RPMI7951 (cell line): ENCODE data around the gene CIROP. TPM values are rescaled to one million over a fixed set of nuclear protein-coding genes. Genes with fewer than 3 reads are reported as not detected.
A peak's percentile ranks its signal among the peaks of the same experiment; 100 is the strongest.

Experiments
- DNase-seq: peaks from one replicate; pipeline ENCODE4 v3.0.0-alpha.2; 2012; ENCODE audit warnings: low read depth
- total RNA-seq: library from RNA; depleted of rRNA; stranded (reverse); fragments of >200 nt; shearing (Covaris generic); gene quantifications from 2 replicates; pipeline ENCODE4 v1.2.3, GENCODE V29; 2014

The CIROP gene
- total RNA-seq, 1 experiment from 2014 or later: not detected

GRCh38 chr14:23067847-23068788 is 36.7 kb downstream of the CIROP start:
- no peak for DNase-seq

GRCh38 chr14:23066855-23067744 is 37.7 kb downstream of the CIROP start:
- DNase-seq: no peak

- DNase-seq: no peak
Observed at GRCh38 chr14:23066368-23066767, 38.4 kb downstream of the CIROP start.

- DNase-seq: no peak
Observed at GRCh38 chr14:23063601-23064000, 41.2 kb downstream of the CIROP start.

- DNase-seq: peak; percentile 90
Observed at GRCh38 chr14:23062002-23062401, 42.8 kb downstream of the CIROP start.

GRCh38 chr14:23060536-23061260 is 44.1 kb downstream of the CIROP start:
- no peak for DNase-seq

- no peak for DNase-seq
Observed at GRCh38 chr14:23058654-23059504, 45.9 kb downstream of the CIROP start.

- DNase-seq: peak; percentile 76
Observed at GRCh38 chr14:23057757-23058653, 46.8 kb downstream of the CIROP start.

GRCh38 chr14:23056956-23057756 is 47.6 kb downstream of the CIROP start, which contains the start of gene CDH24:
CDH24 (minus strand) TSS chr14:23057520; CDS start chr14:23055733, 1,787 bp downstream.
- peak; percentile 76 for DNase-seq

- DNase-seq: peak; percentile 63
Observed at GRCh38 chr14:23056145-23056955, 48.4 kb downstream of the CIROP start.

- peak; percentile 45 for DNase-seq
Observed at GRCh38 chr14:23055621-23056144, 49.1 kb downstream of the CIROP start.

GRCh38 chr14:23055147-23055550 is 49.6 kb downstream of the CIROP start:
- no peak for DNase-seq

GRCh38 chr14:23054000-23054811 is 50.6 kb downstream of the CIROP start:
- DNase-seq: no peak

GRCh38 chr14:23053426-23053825 is 51.4 kb downstream of the CIROP start:
- DNase-seq: no peak

GRCh38 chr14:23052671-23053070 is 52.1 kb downstream of the CIROP start:
- no peak for DNase-seq

- no peak for DNase-seq
Observed at GRCh38 chr14:23052182-23052623, 52.6 kb downstream of the CIROP start.
